MM.1S (cell line): ENCODE results near the gene UPP1.

Source experiments
- DNase-seq: peaks from one replicate; pipeline ENCODE4 v3.0.0-alpha.2; 2015
- H2AFZ ChIP-seq: fragments of 300-600 bp; sonication (generic); 2 replicates; pipeline ENCODE4 v1.6.0; 2016; ENCODE audit warnings: antibody characterized with exemption, low read length
- H3F3A ChIP-seq: fragments of 300-600 bp; sonication (generic); 2 replicates; pipeline ENCODE4 v1.6.1; 2016; ENCODE audit warnings: mild to moderate bottlenecking, antibody characterized with exemption, low read length, moderate library complexity, mixed read lengths; ENCODE audit not compliant: insufficient read depth
- H3K27ac ChIP-seq: fragments of 300-600 bp; sonication (generic); 2 replicates; pipeline ENCODE4 v1.5.1; 2016; ENCODE audit warnings: mild to moderate bottlenecking, low read length
- H3K27me3 ChIP-seq: fragments of 300-600 bp; sonication (generic); replicated peaks from 2 replicates; pipeline ENCODE4 v1.6.0; 2016; ENCODE audit warnings: low read length; ENCODE audit not compliant: insufficient read depth
- H3K36me3 ChIP-seq: fragments of 300-600 bp; sonication (generic); replicated peaks from 2 replicates; pipeline ENCODE4 v1.6.1; 2016; ENCODE audit warnings: mild to moderate bottlenecking, low read length, mixed read lengths; ENCODE audit not compliant: insufficient read depth
- H3K4me1 ChIP-seq: fragments of 300-600 bp; sonication (generic); 2 replicates; pipeline ENCODE4 v1.6.1; 2016; ENCODE audit warnings: low read length, mixed read lengths
- H3K4me2 ChIP-seq: fragments of 300-600 bp; sonication (generic); 2 replicates; pipeline ENCODE4 v1.6.0; 2016; ENCODE audit warnings: low read depth, low read length
- H3K4me3 ChIP-seq: fragments of 300-600 bp; sonication (generic); 2 replicates; pipeline ENCODE4 v1.5.1; 2016; ENCODE audit warnings: low read length, mixed read lengths
- H3K79me2 ChIP-seq: fragments of 300-600 bp; sonication (generic); 2 replicates; pipeline ENCODE4 v1.6.1; 2016; ENCODE audit warnings: mixed run types, low read length, mixed read lengths
- H3K9ac ChIP-seq: fragments of 300-600 bp; sonication (generic); 2 replicates; pipeline ENCODE4 v1.6.1; 2016; ENCODE audit warnings: low read length, mixed read lengths
- H3K9me2 ChIP-seq: fragments of 300-600 bp; sonication (generic); replicated peaks from 2 replicates; pipeline ENCODE4 v1.6.1; 2016; ENCODE audit warnings: mild to moderate bottlenecking, low read length, mixed read lengths; ENCODE audit not compliant: insufficient read depth
- H3K9me3 ChIP-seq: fragments of 300-600 bp; sonication (generic); replicated peaks from 2 replicates; pipeline ENCODE4 v1.6.1; 2016; ENCODE audit warnings: mild to moderate bottlenecking, low read length, mixed read lengths; ENCODE audit not compliant: insufficient read depth
- H4K20me1 ChIP-seq: fragments of 300-600 bp; sonication (generic); 2 replicates; pipeline ENCODE4 v1.6.1; 2016; ENCODE audit warnings: mild to moderate bottlenecking, low read length, moderate library complexity, mixed read lengths; ENCODE audit not compliant: insufficient read depth
- EZH2 ChIP-seq: fragments of 300-600 bp; sonication (generic); optimal IDR thresholded peaks from 2 replicates; pipeline ENCODE3; 2017; ENCODE audit warnings: low read depth, mild to moderate bottlenecking, antibody characterized with exemption, low read length, mixed read lengths
- EZH2phosphoT487 ChIP-seq: fragments of 300-600 bp; sonication (generic); IDR thresholded peaks from 2 replicates; pipeline ENCODE4 v1.6.1; 2018; ENCODE audit warnings: antibody characterized with exemption, low read length
- TF ChIP-seq, protein P1 (sequence below): fragments of 300-600 bp; sonication (generic); IDR thresholded peaks from 2 replicates; pipeline ENCODE4 v1.5.1; 2016; ENCODE audit warnings: antibody characterized with exemption, low read length, mixed read lengths

UPP1 gene

DNA sequence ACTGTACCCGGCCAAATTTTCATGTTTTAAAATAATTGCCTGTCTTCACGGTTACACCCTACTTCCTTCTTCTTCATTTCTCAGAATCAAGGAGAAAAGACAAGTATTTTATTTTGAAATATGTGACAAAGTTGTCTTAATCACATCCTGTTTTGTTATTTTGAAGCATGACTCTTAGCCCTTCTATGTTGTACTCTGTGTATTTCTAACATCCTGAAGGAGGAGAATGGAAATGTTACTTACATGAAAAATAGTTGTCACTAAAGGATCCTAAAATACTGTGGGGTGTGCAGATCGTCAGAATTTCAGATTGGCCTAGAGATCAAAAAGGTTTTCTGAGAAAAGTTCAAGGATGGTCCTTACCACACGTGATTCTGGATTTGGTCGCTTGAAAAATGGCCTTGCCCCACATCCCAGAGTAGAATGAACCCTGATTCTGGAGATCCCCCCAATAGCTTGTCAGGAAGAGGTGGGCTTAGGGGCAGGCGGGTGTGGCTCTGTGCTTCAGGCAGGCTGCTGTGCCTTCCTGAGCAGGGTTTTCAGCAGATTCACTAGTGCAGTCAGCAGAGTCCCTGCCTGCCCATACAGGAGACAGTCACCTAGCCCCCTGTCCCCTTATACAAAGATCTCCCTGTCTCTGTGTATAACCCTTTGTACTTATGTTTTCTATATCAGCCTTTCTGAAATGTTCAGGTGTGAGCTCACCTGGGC lies 8.6 kb downstream of the UPP1 start:
- no peak overlapping the region for H3K9ac ChIP-seq
- H3K79me2 ChIP-seq = no peaks in the 10 kb centered on the region
- H3K4me3 ChIP-seq = no peak overlapping the region
- H3K27ac ChIP-seq = no peak overlapping the region
- H3K4me2 ChIP-seq = no peak overlapping the region
- H4K20me1 ChIP-seq = no peaks in the 10 kb centered on the region
- H3K36me3 ChIP-seq = no peaks in the 10 kb centered on the region
- no peaks in the 10 kb centered on the region for H3F3A ChIP-seq
- H3K4me1 ChIP-seq = no peaks in the 10 kb centered on the region
- no peaks in the 10 kb centered on the region for H3K9me3 ChIP-seq
- DNase-seq = no peak
- H3K27me3 ChIP-seq = no peaks in the 10 kb centered on the region
- TF ChIP-seq, protein P1, sequence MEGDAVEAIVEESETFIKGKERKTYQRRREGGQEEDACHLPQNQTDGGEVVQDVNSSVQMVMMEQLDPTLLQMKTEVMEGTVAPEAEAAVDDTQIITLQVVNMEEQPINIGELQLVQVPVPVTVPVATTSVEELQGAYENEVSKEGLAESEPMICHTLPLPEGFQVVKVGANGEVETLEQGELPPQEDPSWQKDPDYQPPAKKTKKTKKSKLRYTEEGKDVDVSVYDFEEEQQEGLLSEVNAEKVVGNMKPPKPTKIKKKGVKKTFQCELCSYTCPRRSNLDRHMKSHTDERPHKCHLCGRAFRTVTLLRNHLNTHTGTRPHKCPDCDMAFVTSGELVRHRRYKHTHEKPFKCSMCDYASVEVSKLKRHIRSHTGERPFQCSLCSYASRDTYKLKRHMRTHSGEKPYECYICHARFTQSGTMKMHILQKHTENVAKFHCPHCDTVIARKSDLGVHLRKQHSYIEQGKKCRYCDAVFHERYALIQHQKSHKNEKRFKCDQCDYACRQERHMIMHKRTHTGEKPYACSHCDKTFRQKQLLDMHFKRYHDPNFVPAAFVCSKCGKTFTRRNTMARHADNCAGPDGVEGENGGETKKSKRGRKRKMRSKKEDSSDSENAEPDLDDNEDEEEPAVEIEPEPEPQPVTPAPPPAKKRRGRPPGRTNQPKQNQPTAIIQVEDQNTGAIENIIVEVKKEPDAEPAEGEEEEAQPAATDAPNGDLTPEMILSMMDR = no peak
- no peak for TF ChIP-seq EZH2phosphoT487
- TF ChIP-seq EZH2 = no peak
- H3K9me2 ChIP-seq = no peaks in the 10 kb centered on the region
- no peak overlapping the region for H2AFZ ChIP-seq

DNA sequence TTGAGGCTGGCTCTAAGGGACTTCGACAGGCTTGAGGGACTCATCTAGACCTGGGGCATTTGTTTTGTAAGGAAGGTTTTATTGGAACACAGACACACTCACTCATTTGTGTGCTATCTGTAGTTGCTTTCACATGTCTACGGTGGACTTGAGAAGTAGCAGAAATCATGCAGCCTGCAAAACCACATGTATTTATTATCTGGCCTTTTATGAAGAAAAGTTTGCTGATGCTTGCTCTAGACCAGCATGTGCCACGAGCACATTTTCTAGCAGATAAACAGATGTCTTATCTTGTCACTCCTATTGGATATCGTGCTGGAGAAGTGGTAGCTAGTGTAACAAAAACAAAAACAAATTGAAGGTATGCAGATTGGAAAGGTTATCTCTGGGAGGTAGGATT lies 9.8 kb downstream of the UPP1 start:
- no peak for DNase-seq
- H3F3A ChIP-seq = no peaks in the 10 kb centered on the region
- no peaks in the 10 kb centered on the region for H3K9me3 ChIP-seq
- no peaks in the 10 kb centered on the region for H3K36me3 ChIP-seq
- H3K4me3 ChIP-seq = no peak overlapping the region
- H3K79me2 ChIP-seq = no peaks in the 10 kb centered on the region
- H3K4me2 ChIP-seq = no peak overlapping the region
- H4K20me1 ChIP-seq = no peaks in the 10 kb centered on the region
- no peak for TF ChIP-seq EZH2phosphoT487
- TF ChIP-seq, protein P1 = no peak
- TF ChIP-seq EZH2 = no peak
- H3K4me1 ChIP-seq = no peaks in the 10 kb centered on the region
- no peaks in the 10 kb centered on the region for H3K9me2 ChIP-seq
- no peaks in the 10 kb centered on the region for H3K27me3 ChIP-seq
- no peak overlapping the region for H3K9ac ChIP-seq
- H2AFZ ChIP-seq = no peak overlapping the region
- no peak overlapping the region for H3K27ac ChIP-seq

DNA sequence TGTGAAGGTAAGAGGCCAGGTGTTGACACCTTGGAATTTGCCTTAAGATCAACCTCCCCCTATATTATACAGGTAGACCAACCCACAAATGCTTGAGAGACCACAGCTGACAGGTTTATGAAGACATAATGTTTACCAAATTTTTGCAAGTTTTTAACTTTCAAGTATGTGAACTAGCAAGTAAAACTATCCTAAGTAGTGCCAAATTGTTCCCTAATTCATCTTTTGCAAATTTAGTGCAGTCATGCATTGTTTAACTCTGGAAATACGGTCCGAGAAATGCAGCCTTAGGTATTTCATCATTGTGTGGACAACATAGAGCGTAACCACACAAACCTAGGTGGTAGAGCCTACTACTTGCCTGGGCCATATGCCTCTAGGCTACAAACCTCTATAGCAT lies 10.7 kb downstream of the UPP1 start:
- no peaks in the 10 kb centered on the region for H4K20me1 ChIP-seq
- no peak overlapping the region for H3K9ac ChIP-seq

More for the DNA sequence above, 10.7 kb downstream of the UPP1 start:
- no peak overlapping the region for H2AFZ ChIP-seq
- H3K4me2 ChIP-seq = no peak overlapping the region
- no peaks in the 10 kb centered on the region for H3F3A ChIP-seq
- H3K79me2 ChIP-seq = no peaks in the 10 kb centered on the region
- DNase-seq = no peak
- no peaks in the 10 kb centered on the region for H3K36me3 ChIP-seq
- no peak overlapping the region for H3K4me3 ChIP-seq
- no peaks in the 10 kb centered on the region for H3K4me1 ChIP-seq
- no peaks in the 10 kb centered on the region for H3K9me2 ChIP-seq
- H3K27ac ChIP-seq = no peak overlapping the region
- TF ChIP-seq EZH2 (no peak), EZH2phosphoT487 (no peak)
- TF ChIP-seq, protein P1 = no peak
- no peaks in the 10 kb centered on the region for H3K27me3 ChIP-seq
- no peaks in the 10 kb centered on the region for H3K9me3 ChIP-seq
